ENCODE results near the gene SAT2.

SAT2 gene

GRCh38 chr17:7589891-7590691, 37.5 kb downstream of the SAT2 start, which contains the start of gene SOX15:
Gene SOX15, minus strand, starts transcription at chr17:7590094. Its CDS starts 418 bp downstream, at chr17:7589676.
- no peak within 1 kb of the TSS for H3K9ac ChIP-seq (ENCODE audit: low read length)
- H3K4me1 ChIP-seq (ENCODE audit: low read length), result peaks cover 3% of the 10 kb centered on the region; the same call in 1 of the 2 replicates
- H2AFZ ChIP-seq (ENCODE audit: low read depth, low read length), result no peak within 1 kb of the TSS
- H3K4me3 ChIP-seq (ENCODE audit: low read length), result no peak within 1 kb of the TSS
- no peaks in the 10 kb centered on the region for H4K20me1 ChIP-seq (ENCODE audit: insufficient read depth, low read length)
- no peak for TF ChIP-seq EZH2phosphoT487 (IDR thresholded peaks at IDR 0.05; ENCODE audit: low read depth)
- TF ChIP-seq, protein P1, sequence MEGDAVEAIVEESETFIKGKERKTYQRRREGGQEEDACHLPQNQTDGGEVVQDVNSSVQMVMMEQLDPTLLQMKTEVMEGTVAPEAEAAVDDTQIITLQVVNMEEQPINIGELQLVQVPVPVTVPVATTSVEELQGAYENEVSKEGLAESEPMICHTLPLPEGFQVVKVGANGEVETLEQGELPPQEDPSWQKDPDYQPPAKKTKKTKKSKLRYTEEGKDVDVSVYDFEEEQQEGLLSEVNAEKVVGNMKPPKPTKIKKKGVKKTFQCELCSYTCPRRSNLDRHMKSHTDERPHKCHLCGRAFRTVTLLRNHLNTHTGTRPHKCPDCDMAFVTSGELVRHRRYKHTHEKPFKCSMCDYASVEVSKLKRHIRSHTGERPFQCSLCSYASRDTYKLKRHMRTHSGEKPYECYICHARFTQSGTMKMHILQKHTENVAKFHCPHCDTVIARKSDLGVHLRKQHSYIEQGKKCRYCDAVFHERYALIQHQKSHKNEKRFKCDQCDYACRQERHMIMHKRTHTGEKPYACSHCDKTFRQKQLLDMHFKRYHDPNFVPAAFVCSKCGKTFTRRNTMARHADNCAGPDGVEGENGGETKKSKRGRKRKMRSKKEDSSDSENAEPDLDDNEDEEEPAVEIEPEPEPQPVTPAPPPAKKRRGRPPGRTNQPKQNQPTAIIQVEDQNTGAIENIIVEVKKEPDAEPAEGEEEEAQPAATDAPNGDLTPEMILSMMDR (IDR thresholded peaks at IDR 0.05; ENCODE audit: low read depth, low read length), result no peak
- peaks cover 5% of the 10 kb centered on the region for H3K36me3 ChIP-seq (replicated peaks; ENCODE audit: low read depth, low read length)
- no peaks in the 10 kb centered on the region for H3K27me3 ChIP-seq (ENCODE audit: low read depth, low read length)
- H3K4me2 ChIP-seq (ENCODE audit: low read length), result no peak within 1 kb of the TSS
- no peak within 1 kb of the TSS for H3K27ac ChIP-seq (ENCODE audit: low read length)
- H3K9me3 ChIP-seq (ENCODE audit: insufficient read depth, low read length), result no peaks in the 10 kb centered on the region
- H3K79me2 ChIP-seq (ENCODE audit: low read length), result peaks cover 8% of the 10 kb centered on the region; the same call in 1 of the 2 replicates

- Histone ChIP-seq H3K27me3 (ENCODE audit: low read depth, low read length) (no peaks in the 10 kb centered on the region), H3K4me3 (ENCODE audit: low read length) (no peak overlapping the region), H2AFZ (ENCODE audit: low read depth, low read length) (no peak overlapping the region), H3K4me2 (ENCODE audit: low read length) (no peak overlapping the region), H3K27ac (ENCODE audit: low read length) (no peak overlapping the region), H3K9ac (ENCODE audit: low read length) (no peak overlapping the region), H3K36me3 (replicated peaks; ENCODE audit: low read depth, low read length) (peaks cover 3% of the 10 kb centered on the region), H3K79me2 (ENCODE audit: low read length) (peaks cover 15% of the 10 kb centered on the region), H4K20me1 (ENCODE audit: insufficient read depth, low read length) (no peaks in the 10 kb centered on the region), H3K9me3 (ENCODE audit: insufficient read depth, low read length) (no peaks in the 10 kb centered on the region), H3K4me1 (ENCODE audit: low read length) (peaks cover 8% of the 10 kb centered on the region; the same call in 1 of the 2 replicates)
- TF ChIP-seq, protein P1 (IDR thresholded peaks at IDR 0.05; ENCODE audit: low read depth, low read length), result no peak
- TF ChIP-seq EZH2phosphoT487 (IDR thresholded peaks at IDR 0.05; ENCODE audit: low read depth), result no peak
Observed at GRCh38 chr17:7589204-7589868, 38.3 kb downstream of the SAT2 start.

DNA sequence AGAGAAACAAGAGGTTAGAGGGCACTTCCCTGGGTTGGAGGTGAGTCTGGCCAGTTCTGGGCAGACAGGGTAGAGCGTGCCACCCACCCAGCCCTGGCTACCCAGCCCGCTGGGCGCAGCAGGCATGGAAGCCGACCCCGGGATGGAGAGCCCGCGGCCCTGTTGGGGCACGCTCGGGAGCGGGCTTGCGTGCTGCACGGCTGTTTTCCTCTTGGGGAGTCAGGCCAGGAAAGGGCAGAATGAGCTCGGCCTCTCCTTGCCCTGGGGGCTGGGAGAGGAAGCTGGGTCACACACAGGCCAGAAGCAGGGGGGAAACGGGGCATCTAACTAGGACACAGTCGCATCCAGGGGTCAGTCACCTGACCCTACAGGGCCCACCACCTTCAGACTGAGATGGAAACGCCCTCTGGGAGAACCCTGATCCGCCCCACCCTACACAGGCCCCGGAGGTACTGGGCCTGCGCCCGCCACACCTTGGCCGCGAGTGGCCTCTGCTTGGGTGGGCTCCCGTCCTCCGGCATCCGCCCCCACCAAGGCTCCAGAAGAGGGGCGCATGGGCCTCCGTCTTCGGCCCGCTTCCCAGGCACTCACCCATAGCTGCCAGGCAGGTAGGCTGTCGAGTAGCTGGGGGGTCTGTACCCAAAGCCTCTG, 38.9 kb downstream of the SAT2 start:
- TF ChIP-seq, protein P1 (IDR thresholded peaks at IDR 0.05; ENCODE audit: low read depth, low read length), result no peak
- TF ChIP-seq EZH2phosphoT487 (IDR thresholded peaks at IDR 0.05; ENCODE audit: low read depth), result no peak
- H3K27ac ChIP-seq (ENCODE audit: low read length), result no peak overlapping the region
- H3K79me2 ChIP-seq (ENCODE audit: low read length), result peaks cover 17% of the 10 kb centered on the region
- no peaks in the 10 kb centered on the region for H3K9me3 ChIP-seq (ENCODE audit: insufficient read depth, low read length)
- H3K36me3 ChIP-seq (replicated peaks; ENCODE audit: low read depth, low read length), result no peaks in the 10 kb centered on the region
- H3K4me3 ChIP-seq (ENCODE audit: low read length), result no peak overlapping the region
- H2AFZ ChIP-seq (ENCODE audit: low read depth, low read length), result no peak overlapping the region
- no peaks in the 10 kb centered on the region for H4K20me1 ChIP-seq (ENCODE audit: insufficient read depth, low read length)
- no peak overlapping the region for H3K9ac ChIP-seq (ENCODE audit: low read length)
- peaks cover 4% of the 10 kb centered on the region; the same call in 1 of the 2 replicates for H3K4me1 ChIP-seq (ENCODE audit: low read length)
- H3K27me3 ChIP-seq (ENCODE audit: low read depth, low read length), result no peaks in the 10 kb centered on the region
- H3K4me2 ChIP-seq (ENCODE audit: low read length), result no peak overlapping the region

Data from OCI-LY3 (cell line).